ENCODE measurements around the gene BICC1. TPM values are rescaled to one million over a fixed set of nuclear protein-coding genes. Genes with fewer than 3 reads are reported as not detected.

Gene BICC1
- total RNA-seq, 1 experiment from 2014 or later = 118 TPM

GRCh38 chr10:58644311-58644710, 131.6 kb downstream of the BICC1 start:
- BruUV-seq (replicated peaks) = no TSS peak
- Mint-ChIP-seq H3K36me3 (ENCODE audit: insufficient read depth, unreplicated experiment) (peaks cover 23% of the 10 kb centered on the region), H3K4me1 (ENCODE audit: low read depth, unreplicated experiment) (peaks cover 44% of the 10 kb centered on the region), H3K9me3 (ENCODE audit: unreplicated experiment) (no peaks in the 10 kb centered on the region), H3K4me3 (ENCODE audit: unreplicated experiment) (no peak overlapping the region), H3K27me3 (ENCODE audit: insufficient read depth, unreplicated experiment) (no peaks in the 10 kb centered on the region), H3K27ac (ENCODE audit: unreplicated experiment) (no peak overlapping the region)
- TF ChIP-seq CTCF (IDR thresholded peaks at IDR 0.05; ENCODE audit: insufficient read depth in 1 of 2, low read depth in 1 of 2, low read length in 1 of 2, severe bottlenecking in 1 of 2, unreplicated experiment in 1 of 2) = no peak
- H3K4me1 ChIP-seq = peaks cover 26% of the 10 kb centered on the region
- CTCF ChIA-PET = interaction anchor here (3.3 kb wide), 1 partner anchor 113 kb away, joined by 17 read pairs; no protein-coding TSS in a partner anchor
- no peak for DNase-seq
- POLR2A ChIA-PET = interaction anchor here (0.6 kb wide), 1 partner anchor 9 kb away, joined by 3 read pairs; no protein-coding TSS in a partner anchor
- no peak overlapping the region for H3K4me3 ChIP-seq (ENCODE audit: low read depth, low read length)
- H3K27me3 ChIP-seq (replicated peaks; ENCODE audit: control insufficient read depth, insufficient read depth, low read length) = no peaks in the 10 kb centered on the region
- H3K9me3 ChIP-seq = no peaks in the 10 kb centered on the region; the same call in 1 of the 2 replicates
- intact Hi-C loops (cut with micrococcal nuclease; ENCODE audit: unreplicated experiment) = loop anchor here (10.0 kb wide), 1 partner anchor 530 kb away; the partner anchor contains the start of gene PHYHIPL
- H3K36me3 ChIP-seq (ENCODE audit: control insufficient read depth, insufficient read depth, low read length) = no peaks in the 10 kb centered on the region

DNA sequence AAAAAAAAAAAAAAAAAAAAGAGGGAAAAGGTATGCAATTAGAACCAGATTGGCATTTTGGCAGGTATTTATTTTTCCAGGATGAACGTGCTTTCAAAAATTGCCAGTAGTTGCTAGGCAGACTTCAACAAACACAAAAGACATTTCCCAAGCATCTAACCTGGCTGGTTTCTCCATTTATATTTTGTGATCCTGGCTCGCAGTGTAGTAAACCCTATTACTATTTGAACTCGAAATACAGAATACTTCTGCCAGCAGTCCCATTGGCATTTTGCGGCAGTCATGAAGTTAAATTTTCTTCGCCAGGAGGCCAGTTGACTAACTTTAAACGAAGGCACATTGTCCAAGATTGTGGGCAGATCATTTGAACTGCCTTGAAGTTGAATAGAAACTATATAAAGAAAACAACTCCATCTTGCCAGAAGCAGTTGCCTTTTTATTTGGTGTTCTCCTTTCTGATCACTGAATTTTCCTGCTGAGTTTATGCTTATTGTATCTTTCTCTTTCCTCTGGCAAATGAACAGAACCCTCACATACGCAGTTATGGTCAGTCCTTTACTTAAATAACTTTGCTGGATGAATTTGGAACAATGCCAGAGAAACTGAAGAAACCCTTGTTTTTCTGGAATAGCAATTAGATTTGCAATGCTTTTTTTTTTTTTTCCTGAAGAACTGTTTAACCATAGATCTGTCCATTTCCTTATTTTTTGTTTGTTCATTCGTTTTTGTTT, 132.9 kb downstream of the BICC1 start:
- no peak overlapping the region for H3K4me3 Mint-ChIP-seq (ENCODE audit: unreplicated experiment)
- Histone ChIP-seq H3K27me3 (replicated peaks; ENCODE audit: control insufficient read depth, insufficient read depth, low read length) (no peaks in the 10 kb centered on the region), H3K36me3 (ENCODE audit: control insufficient read depth, insufficient read depth, low read length) (0 out of 2 replicates have a peak, but pooled peaks cover 2% of the 10 kb centered on the region), H3K4me1 (peaks cover 17% of the 10 kb centered on the region), H3K9me3 (no peaks in the 10 kb centered on the region; the same call in 1 of the 2 replicates), H3K4me3 (ENCODE audit: low read depth, low read length) (no peak overlapping the region)
- BruUV-seq (replicated peaks) = no TSS peak
- H3K27ac Mint-ChIP-seq (ENCODE audit: unreplicated experiment) = no peak overlapping the region
- CTCF ChIA-PET = interaction anchor here (3.3 kb wide), 1 partner anchor 115 kb away, joined by 17 read pairs; no protein-coding TSS in a partner anchor
- TF ChIP-seq CTCF (IDR thresholded peaks at IDR 0.05; ENCODE audit: insufficient read depth in 1 of 2, low read depth in 1 of 2, low read length in 1 of 2, severe bottlenecking in 1 of 2, unreplicated experiment in 1 of 2) = no peak
- no peak for DNase-seq
- POLR2A ChIA-PET = no interaction called here
- H3K36me3 Mint-ChIP-seq (ENCODE audit: insufficient read depth, unreplicated experiment) = peaks cover 25% of the 10 kb centered on the region
- H3K9me3 Mint-ChIP-seq (ENCODE audit: unreplicated experiment) = no peaks in the 10 kb centered on the region
- intact Hi-C loops (cut with micrococcal nuclease; ENCODE audit: unreplicated experiment) = loop anchor here (5.0 to 10.0 kb wide), 2 partner anchors 127 to 529 kb away; partner anchors contain the start of gene PHYHIPL
- peaks cover 44% of the 10 kb centered on the region for H3K4me1 Mint-ChIP-seq (ENCODE audit: low read depth, unreplicated experiment)
- H3K27me3 Mint-ChIP-seq (ENCODE audit: insufficient read depth, unreplicated experiment) = no peaks in the 10 kb centered on the region

- TF ChIP-seq CTCF (IDR thresholded peaks at IDR 0.05; ENCODE audit: insufficient read depth in 1 of 2, low read depth in 1 of 2, low read length in 1 of 2, severe bottlenecking in 1 of 2, unreplicated experiment in 1 of 2) = no peak
- Mint-ChIP-seq H3K27ac (ENCODE audit: unreplicated experiment) (no peak overlapping the region), H3K9me3 (ENCODE audit: unreplicated experiment) (no peaks in the 10 kb centered on the region), H3K4me3 (ENCODE audit: unreplicated experiment) (no peak overlapping the region), H3K4me1 (ENCODE audit: low read depth, unreplicated experiment) (peaks cover 27% of the 10 kb centered on the region), H3K27me3 (ENCODE audit: insufficient read depth, unreplicated experiment) (no peaks in the 10 kb centered on the region), H3K36me3 (ENCODE audit: insufficient read depth, unreplicated experiment) (peaks cover 31% of the 10 kb centered on the region)
- ChIA-PET CTCF (interaction anchor here (0.8 to 1.4 kb wide), 2 partner anchors 117 to 233 kb away, joined by 3 to 7 read pairs; no protein-coding TSS in a partner anchor), POLR2A (interaction anchor here (0.6 kb wide), 1 partner anchor 196 kb away, joined by 7 read pairs; no protein-coding TSS in a partner anchor)
- intact Hi-C loops (cut with micrococcal nuclease; ENCODE audit: unreplicated experiment) = loop anchor here (5.0 to 10.0 kb wide), 2 partner anchors 125 to 527 kb away; partner anchors contain the start of gene PHYHIPL
- peaks cover 7% of the 10 kb centered on the region; the same call in 1 of the 2 replicates for H3K4me1 ChIP-seq
- no peaks in the 10 kb centered on the region for H3K27me3 ChIP-seq (replicated peaks; ENCODE audit: control insufficient read depth, insufficient read depth, low read length)
- no peaks in the 10 kb centered on the region; the same call in 1 of the 2 replicates for H3K9me3 ChIP-seq
- no TSS peak for BruUV-seq (replicated peaks)
- no peak overlapping the region for H3K4me3 ChIP-seq (ENCODE audit: low read depth, low read length)
- 0 out of 2 replicates have a peak, but pooled peaks cover 2% of the 10 kb centered on the region for H3K36me3 ChIP-seq (ENCODE audit: control insufficient read depth, insufficient read depth, low read length)
- DNase-seq = no peak
Observed at GRCh38 chr10:58647376-58648112, 134.9 kb downstream of the BICC1 start.
